ENCODE measurements around the gene PCDHA11.
"Not testable (repeated sequence)": the region's sequence is repeated elsewhere in the genome, so short reads cannot be mapped to it uniquely, and the experiment has no call there.

PCDHA11 gene, protein sequence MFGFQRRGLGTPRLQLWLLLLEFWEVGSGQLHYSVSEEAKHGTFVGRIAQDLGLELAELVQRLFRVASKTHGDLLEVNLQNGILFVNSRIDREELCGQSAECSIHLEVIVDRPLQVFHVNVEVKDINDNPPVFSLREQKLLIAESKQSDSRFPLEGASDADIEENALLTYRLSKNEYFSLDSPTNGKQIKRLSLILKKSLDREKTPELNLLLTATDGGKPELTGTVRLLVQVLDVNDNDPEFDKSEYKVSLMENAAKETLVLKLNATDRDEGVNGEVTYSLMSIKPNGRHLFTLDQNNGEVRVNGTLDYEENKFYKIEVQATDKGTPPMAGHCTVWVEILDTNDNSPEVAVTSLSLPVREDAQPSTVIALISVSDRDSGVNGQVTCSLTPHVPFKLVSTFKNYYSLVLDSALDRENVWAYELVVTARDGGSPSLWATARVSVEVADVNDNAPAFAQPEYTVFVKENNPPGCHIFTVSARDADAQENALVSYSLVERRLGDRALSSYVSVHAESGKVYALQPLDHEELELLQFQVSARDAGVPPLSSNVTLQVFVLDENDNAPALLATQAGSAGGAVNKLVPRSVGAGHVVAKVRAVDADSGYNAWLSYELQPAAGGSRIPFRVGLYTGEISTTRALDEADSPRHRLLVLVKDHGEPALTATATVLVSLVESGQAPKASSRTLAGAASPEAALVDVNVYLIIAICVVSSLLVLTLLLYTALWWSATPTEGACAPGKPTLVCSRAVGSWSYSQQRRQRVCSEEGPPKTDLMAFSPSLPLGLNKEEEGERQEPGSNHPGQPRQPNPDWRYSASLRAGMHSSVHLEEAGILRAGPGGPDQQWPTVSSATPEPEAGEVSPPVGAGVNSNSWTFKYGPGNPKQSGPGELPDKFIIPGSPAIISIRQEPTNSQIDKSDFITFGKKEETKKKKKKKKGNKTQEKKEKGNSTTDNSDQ

GRCh38 chr5:140868721-140869554 lies at the start of gene PCDHA11:
Gene PCDHA11 (plus strand): TSS chr5:140868957. CDS start chr5:140869104, 147 bp downstream.
- no peak for DNase-seq

DNA sequence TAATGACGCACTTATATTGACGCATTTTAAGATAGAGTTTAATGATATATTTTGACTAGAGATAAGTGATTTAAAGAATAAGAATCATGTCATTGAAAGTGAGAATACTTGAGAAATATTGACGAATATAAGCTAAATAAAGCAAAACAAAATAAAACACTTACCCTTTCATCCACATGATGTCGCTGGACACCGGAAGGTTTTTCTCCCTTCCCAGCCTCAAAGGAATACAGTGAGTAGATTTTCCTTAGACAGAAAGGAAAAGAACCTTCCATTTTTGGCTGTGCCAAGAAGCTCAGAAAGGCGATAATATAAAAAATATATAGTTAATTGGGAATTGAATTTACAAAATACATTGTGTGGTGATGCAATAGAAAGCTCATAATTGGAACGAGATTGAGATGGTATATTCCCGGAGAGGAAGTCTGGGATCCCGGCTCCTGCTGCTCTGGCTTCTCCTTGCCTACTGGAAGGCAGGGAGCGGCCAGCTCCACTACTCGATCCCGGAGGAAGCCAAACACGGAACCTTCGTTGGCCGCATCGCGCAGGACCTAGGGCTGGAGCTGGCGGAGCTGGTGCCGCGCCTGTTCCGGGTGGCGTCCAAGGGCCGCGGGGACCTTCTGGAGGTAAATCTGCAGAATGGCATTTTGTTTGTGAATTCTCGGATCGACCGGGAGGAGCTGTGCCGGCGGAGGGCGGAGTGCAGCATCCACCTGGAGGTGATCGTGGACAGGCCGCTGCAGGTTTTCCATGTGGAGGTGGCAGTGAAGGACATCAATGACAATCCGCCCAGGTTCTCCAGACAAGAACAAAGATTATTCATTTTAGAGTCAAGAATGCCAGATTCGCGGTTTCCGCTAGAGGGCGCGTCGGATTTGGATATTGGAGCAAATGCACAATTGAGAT lies 47.1 kb upstream of the PCDHA11 start, which contains the start of gene PCDHA5:
TSS of gene PCDHA5 (plus strand) at position 239 of the 906 bp plus-strand sequence.
- DNase-seq, result no peak

- no peak for DNase-seq
Measured at GRCh38 chr5:140822281-140822629, 46.5 kb upstream of the PCDHA11 start.

DNA sequence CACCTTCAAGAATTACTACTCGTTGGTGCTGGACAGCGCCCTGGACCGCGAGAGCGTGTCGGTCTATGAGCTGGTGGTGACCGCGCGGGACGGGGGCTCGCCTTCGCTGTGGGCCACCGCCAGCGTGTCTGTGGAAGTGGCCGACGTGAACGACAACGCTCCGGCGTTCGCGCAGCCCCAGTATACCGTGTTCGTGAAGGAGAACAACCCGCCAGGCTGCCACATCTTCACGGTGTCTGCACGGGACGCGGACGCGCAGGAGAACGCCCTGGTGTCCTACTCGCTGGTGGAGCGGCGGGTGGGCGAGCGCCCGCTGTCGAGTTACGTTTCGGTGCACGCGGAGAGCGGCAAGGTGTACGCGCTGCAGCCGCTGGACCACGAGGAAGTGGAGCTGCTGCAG lies 45.8 kb upstream of the PCDHA11 start:
- DNase-seq, result not testable (repeated sequence)

DNA sequence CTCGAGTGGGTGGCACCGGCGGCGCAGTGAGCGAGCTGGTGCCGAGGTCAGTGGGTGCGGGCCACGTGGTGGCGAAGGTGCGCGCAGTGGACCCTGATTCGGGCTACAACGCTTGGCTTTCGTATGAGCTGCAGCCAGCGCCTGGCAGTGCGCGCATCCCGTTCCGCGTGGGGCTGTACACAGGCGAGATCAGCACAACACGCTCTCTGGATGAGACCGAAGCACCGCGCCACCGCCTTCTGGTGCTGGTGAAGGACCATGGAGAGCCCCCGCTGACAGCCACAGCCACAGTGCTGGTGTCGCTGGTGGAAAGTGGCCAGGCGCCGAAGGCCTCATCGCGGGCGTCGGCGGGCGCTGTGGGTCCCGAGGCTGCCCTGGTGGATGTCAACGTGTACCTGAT lies 45.3 kb upstream of the PCDHA11 start:
- DNase-seq, result no peak

DNA sequence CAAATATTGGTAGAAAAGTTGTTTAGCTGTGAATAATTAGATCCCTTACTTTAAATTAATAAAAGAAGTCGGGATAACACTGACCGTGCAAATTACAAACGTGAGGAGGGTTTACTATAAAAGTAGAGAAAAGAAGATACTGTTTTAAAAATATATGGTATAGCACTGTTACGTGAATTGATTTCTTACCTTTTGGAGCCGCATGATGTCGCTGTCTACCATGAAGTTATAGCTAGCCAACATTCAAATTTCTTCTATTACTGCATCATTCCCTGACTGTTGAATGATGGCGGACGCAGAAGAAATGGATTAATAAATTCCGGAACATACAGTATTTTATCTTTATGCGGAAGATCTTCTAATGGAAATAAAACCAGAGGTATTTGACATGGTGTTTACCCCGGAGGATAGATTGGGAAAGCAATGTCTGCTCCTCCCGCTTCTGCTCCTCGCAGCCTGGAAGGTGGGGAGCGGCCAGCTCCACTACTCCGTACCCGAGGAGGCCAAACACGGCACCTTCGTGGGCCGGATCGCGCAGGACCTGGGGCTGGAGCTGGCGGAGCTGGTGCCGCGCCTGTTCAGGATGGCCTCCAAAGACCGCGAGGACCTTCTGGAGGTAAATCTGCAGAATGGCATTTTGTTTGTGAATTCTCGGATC lies 40.9 kb upstream of the PCDHA11 start, which contains the start of gene PCDHA6:
TSS of gene PCDHA6 (plus strand) at position 257 of the 658 bp plus-strand sequence. CDS start at position 389, 132 bp downstream.
- DNase-seq, result no peak

DNA sequence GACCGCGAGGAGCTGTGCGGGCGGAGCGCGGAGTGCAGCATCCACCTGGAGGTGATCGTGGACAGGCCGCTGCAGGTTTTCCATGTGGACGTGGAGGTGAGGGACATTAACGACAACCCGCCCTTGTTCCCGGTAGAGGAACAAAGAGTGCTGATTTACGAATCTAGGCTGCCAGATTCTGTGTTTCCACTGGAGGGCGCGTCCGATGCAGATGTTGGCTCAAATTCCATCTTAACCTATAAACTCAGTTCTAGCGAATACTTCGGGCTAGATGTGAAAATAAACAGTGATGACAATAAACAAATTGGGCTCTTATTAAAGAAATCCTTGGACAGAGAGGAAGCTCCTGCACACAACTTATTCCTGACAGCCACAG lies 40.4 kb upstream of the PCDHA11 start:
- no peak for DNase-seq

DNA sequence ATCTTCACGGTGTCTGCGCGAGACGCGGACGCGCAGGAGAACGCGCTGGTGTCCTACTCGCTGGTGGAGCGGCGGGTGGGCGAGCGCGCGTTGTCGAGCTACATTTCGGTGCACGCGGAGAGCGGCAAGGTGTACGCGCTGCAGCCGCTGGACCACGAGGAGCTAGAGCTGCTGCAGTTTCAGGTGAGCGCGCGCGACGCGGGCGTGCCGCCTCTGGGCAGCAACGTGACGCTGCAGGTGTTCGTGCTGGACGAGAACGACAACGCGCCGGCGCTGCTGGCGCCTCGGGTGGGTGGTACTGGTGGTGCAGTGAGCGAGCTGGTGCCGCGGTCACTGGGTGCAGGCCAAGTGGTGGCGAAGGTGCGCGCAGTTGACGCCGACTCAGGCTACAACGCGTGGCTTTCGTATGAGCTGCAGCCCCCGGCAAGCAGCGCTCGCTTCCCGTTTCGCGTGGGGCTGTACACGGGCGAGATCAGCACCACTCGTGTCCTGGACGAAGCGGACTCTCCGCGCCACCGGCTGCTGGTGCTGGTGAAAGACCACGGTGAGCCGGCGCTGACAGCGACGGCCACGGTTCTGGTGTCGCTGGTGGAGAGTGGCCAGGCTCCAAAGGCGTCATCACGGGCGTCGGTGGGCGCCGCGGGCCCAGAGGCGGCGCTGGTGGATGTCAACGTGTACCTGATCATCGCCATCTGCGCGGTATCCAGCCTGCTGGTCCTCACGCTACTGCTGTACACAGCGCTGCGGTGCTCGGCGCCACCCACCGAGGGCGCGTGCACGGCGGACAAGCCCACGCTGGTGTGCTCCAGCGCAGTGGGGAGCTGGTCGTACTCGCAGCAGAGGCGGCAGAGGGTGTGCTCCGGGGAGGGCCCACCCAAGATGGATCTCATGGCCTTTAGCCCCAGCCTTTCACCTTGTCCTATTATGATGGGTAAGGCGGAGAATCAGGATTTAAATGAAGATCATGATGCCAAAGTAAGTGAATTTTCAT lies 39.0 kb upstream of the PCDHA11 start:
- not testable (repeated sequence) for DNase-seq

DNA sequence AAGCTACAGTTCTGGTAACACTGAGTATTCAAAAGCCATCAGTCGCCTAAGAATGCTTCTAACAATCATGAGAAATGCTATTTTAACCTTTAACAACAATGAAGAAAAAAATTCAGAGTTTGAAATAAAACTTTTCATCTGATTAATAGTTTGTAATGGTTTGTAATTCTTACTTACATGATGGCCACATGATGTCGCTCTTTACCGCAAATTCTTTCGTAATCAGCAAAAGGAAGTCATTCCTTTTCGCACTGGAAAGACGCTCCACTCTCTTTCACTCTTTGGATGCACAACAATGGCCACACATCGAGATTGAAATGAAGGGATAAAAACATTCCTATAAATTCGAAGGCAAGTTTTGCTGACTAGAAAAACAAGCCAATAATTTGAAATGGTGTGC lies 34.8 kb upstream of the PCDHA11 start, which contains the start of gene PCDHA7:
TSS of gene PCDHA7 (plus strand) at position 277 of the 400 bp plus-strand sequence. CDS start at position 392, 115 bp downstream.
- DNase-seq, result no peak

- not testable (repeated sequence) for DNase-seq
Measured at GRCh38 chr5:140834439-140835008, 34.2 kb upstream of the PCDHA11 start.

DNA sequence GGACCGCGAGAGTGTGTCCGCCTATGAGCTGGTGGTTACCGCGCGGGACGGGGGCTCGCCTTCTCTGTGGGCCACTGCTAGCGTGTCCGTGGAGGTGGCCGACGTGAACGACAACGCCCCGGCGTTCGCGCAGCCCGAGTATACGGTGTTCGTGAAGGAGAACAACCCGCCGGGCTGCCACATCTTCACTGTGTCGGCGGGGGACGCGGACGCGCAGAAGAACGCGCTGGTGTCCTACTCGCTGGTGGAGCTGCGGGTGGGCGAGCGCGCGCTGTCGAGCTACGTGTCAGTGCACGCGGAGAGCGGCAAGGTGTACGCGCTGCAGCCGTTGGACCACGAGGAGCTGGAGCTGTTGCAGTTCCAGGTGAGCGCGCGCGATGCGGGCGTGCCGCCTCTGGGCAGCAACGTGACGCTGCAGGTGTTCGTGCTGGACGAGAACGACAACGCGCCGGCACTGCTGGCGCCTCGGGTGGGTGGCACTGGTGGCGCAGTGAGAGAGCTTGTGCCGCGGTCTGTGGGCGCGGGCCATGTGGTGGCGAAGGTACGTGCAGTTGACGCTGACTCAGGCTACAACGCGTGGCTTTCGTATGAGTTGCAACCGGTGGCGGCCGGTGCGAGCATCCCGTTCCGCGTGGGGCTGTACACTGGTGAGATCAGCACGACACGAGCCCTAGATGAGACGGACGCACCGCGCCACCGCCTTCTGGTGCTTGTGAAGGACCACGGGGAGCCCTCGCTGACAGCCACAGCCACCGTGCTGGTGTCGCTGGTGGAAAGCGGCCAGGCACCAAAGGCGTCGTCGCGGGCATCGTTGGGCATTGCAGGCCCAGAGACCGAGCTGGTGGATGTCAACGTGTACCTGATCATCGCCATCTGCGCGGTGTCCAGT lies 32.9 kb upstream of the PCDHA11 start:
- no peak for DNase-seq

GRCh38 chr5:140840978-140841962 lies 27.5 kb upstream of the PCDHA11 start, which contains the start of gene PCDHA8:
Gene PCDHA8 (plus strand): TSS chr5:140841187. CDS start chr5:140841322, 135 bp downstream.
- no peak for DNase-seq

GRCh38 chr5:140842798-140843733 lies 25.7 kb upstream of the PCDHA11 start:
- no peak for DNase-seq

DNA sequence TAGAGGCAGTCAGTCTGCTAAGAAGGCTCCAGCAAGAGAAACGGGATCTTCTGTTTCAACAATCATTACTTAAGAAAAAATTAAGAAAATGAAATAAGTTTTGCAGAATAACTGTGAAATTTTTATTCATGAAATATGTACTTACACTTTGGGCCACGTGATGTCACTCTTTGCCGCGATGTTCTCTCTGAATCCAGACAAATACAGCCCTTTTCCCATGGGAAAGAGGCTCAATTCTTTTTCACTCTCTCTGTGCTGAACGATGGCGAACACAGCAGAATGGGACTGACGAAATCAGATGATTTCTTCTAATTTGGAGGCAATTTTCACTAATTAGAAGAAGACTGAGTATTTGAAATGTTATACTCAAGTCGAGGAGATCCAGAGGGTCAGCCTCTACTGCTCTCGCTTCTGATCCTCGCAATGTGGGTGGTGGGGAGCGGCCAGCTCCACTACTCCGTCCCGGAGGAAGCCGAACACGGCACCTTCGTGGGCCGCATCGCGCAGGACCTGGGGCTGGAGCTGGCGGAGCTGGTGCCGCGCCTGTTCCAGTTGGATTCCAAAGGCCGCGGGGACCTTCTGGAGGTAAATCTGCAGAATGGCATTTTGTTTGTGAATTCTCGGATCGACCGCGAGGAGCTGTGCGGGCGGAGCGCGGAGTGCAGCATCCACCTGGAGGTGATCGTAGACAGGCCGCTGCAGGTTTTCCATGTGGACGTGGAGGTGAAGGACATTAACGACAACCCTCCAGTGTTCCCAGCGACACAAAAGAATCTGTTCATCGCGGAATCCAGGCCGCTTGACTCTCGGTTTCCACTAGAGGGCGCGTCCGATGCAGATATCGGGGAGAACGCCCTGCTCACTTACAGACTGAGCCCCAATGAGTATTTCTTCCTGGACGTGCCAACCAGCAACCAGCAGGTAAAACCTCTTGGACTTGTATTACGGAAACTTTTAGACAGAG lies 20.3 kb upstream of the PCDHA11 start, which contains the start of gene PCDHA9:
TSS of gene PCDHA9 (plus strand) at position 244 of the 964 bp plus-strand sequence. CDS start at position 358, 114 bp downstream.
- DNase-seq, result not testable (repeated sequence)

All from CD4-positive, alpha-beta T cell treated with Interleukin-17A for 1 hour (primary cell).